Activated CD8-positive, alpha-beta memory T cell treated with anti-CD3 and anti-CD28 coated beads for 1 hour (primary cell): ENCODE measurements around the gene TMPRSS13.
"Not testable (repeated sequence)": the region's sequence is repeated elsewhere in the genome, so short reads cannot be mapped to it uniquely, and the experiment has no call there.

ENCODE experiments used
- DNase-seq, 2 donors: peaks; one replicate each; pipeline ENCODE4 v3.0.0-alpha.2; 2020; ENCODE audit warnings: low read depth in 1 of 2; ENCODE audit errors: extremely low read depth in 1 of 2

TMPRSS13 gene

GRCh38 chr11:117929142-117929915, at the start of gene TMPRSS13:
Gene TMPRSS13 (minus strand): TSS chr11:117929402. CDS start chr11:117929307, 95 bp downstream.
- DNase-seq = no peak

- DNase-seq = no peak
These were observed 49.8 kb upstream of the TMPRSS13 start for GRCh38 chr11:117978991-117979390.

DNA sequence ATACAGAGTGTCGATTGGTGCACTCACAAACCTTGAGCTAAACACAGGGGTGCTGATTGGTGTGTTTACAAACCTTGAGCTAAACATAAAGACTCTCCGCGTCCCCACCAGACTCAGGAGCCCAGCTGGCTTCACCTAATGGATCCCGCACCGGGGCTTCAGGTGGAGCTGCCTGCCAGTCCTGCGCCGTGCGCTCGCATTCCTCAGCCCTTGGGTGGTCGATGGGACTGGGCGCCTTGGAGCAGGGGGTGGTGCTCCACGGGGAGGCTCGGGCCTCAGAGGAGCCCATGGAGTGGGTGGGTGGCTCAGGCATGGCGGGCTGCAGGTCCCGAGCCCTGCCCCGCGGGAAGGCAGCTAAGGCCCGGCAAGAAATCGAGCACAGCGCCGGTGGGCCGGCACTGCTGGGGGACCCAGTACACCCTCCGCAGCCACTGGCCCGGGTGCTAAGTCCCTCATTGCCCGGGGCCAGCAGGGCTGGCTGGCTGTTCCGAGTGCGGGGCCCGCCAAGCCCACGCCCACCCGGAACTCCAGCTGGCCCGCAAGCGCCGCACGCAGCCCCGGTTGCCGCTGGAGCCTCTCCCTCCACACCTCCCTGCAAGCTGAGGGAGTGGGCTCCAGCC, 49.2 kb upstream of the TMPRSS13 start:
- DNase-seq = not testable (repeated sequence)

- DNase-seq = not testable (repeated sequence)
These were observed 48.5 kb upstream of the TMPRSS13 start for GRCh38 chr11:117977612-117978264.

GRCh38 chr11:117977029-117977428, 47.8 kb upstream of the TMPRSS13 start:
- DNase-seq = no peak

GRCh38 chr11:117976445-117976844, 47.2 kb upstream of the TMPRSS13 start:
- DNase-seq = no peak

GRCh38 chr11:117973503-117973860, 44.3 kb upstream of the TMPRSS13 start:
- DNase-seq = no peak

GRCh38 chr11:117972629-117973502, 43.7 kb upstream of the TMPRSS13 start:
- no peak for DNase-seq

- no peak for DNase-seq
These were observed 42.8 kb upstream of the TMPRSS13 start for GRCh38 chr11:117972044-117972443.

DNA sequence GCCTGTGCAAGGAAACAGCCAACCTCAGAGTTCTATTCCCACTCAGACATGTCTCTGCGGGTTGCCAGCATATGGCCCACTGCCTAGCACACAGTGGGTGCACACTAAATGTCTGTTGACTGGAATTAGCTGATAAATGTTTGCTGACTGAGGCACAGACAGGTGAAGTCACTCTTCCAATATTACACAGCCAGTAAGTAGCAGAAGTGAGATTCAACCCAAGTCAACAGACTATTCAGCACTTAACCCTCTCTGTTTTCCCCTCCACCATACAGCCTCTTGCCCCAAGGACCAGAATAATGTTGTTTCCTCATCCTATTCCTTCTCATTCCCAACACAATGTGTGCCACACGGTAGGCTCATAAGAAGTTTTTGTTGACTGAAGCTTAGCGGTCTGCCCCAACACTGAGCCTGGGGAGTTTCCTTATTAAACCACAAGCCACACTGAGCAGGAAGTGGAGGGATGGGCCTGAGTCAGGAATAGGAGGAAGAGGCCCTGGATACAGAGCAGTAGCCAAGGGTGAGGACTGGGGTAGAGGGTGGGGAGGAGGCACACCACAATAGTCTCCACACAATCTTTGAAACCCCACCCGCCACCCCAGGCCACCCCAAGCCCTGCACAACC, 41.3 kb upstream of the TMPRSS13 start:
- DNase-seq = no peak

DNA sequence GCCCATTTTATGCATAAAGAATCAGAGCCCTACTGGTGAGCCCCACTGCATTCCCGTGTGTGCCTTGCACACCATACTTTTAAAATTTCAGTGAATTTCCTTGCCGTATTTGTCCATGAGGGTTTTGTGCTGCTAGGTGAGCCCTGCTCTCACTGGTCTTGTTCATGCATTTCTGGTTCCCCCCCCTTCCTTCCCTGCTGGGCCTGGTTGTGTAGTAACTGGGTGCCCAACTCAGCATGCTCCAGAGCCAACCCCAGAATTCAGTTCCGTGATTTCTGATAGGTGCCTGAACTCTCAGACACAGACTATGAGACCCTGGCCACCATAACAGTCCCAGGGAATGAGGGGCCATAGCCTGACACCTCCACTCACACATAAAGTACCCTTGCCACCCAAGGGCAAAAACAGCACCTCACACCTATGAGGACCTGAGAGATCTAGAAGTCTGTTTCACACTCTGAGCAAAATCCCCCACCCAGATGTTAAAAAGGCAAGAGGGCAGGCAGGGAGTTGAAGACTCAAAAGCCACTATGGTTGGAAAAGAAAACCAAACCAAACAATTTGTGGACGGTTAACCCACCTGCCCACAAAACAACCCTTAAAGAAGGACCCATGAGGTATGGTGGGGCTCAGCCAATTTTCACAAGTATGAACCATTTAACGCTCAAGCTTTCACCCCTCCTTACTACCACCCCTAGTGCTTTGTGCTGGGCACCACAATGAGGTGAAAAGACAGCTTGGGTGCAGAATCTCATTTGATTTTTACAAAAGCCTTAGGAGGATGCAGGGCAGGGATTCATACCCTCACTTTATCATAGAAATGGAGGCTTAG, 40.2 kb upstream of the TMPRSS13 start:
- no peak for DNase-seq

GRCh38 chr11:117966908-117967307, 37.7 kb upstream of the TMPRSS13 start:
- no peak for DNase-seq

GRCh38 chr11:117962826-117963225, 33.6 kb upstream of the TMPRSS13 start:
- no peak for DNase-seq

- DNase-seq = no peak
These were observed 32.7 kb upstream of the TMPRSS13 start for GRCh38 chr11:117961896-117962295.

DNA sequence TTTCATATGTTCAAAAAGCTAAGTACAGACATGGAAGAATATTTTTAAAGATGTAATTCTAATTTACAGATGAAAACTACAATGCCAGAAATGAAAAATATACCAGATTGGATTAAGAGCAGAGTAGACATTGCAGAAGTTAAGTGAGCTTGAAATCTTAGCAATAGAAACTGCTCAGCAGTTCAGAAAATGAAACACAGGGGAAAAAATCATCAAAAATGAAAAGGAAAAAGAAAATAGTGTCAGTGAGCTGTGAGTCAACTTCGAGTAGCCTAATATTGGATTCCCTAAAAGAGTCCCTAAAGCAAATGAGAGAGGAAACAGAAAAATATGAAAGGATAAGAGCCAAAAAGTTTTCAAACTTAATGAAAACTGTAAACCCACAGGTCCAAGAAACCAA, 31.2 kb upstream of the TMPRSS13 start:
- no peak for DNase-seq

GRCh38 chr11:117959438-117960149, 30.4 kb upstream of the TMPRSS13 start:
- no peak for DNase-seq

- no peak for DNase-seq
These were observed 29.7 kb upstream of the TMPRSS13 start for GRCh38 chr11:117958949-117959348.

DNA sequence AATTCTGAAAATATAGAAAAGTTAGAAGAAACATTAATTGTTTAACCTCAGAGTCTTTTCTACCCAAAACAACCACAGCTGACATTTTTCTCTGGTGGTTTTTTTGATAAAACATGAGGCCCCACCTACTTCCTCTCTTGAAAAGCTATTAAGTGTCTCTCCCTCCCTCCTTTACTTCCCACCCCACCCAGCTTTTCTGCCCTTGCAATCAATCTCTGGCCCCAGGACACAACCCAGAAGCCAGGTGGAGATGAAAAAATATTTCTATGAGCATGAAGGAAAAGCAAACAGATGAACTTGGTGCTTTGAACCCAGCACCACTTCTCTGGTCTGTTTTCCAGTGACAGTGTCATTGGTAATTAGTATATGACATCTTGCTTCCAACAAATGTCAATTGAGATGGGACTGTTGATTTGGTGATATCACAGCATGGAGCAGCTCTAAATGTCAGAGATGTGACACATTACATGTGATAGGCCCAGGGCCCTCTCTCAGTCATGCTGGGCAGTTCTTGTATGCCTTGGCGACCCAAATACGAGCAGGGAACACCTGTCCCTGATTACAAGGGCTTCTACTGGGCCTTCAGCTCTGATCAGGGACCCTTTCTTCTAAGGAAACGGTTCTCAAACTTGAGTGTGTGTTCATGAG, 23.9 kb upstream of the TMPRSS13 start:
- no peak for DNase-seq
